DLD1 (cell line): ENCODE measurements around the gene STRADB.
"Not testable (repeated sequence)": the region's sequence is repeated elsewhere in the genome, so short reads cannot be mapped to it uniquely, and the experiment has no call there.

Experiments
- in situ Hi-C: cut with HindIII; loops from 2 replicates; pipeline ENCODE4 v1.10.0; 2017; ENCODE audit warnings: low sequenced_read_pairs

The STRADB gene

DNA sequence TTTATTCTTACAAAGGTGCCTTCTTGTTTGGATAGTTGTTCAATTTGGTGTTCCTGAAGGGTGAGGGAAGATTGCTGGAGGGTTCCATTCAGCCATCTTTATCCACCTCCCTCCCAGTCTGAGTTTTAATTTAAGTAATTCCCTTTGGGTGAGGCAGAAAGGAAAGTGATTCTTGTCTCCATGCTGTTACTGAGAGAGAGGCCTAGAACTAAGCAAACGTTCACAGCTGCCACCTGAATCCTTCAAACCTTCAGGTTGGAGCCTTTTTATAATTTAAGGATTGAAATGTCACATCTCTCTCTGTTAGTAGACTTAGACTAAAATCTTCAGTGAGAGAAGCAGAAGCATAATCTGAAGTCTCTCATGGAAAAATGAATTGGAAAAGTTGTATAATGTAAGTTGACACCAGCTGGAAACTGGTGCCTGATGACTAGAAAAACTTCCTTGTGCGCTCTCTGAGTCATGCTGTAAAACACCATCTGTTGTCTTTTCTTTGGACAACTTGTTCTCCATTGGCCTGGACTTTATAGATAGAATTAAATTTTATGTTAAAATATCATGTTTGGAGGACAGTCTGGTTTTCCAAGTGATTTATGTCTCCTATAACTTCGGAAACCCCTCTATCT, 14.6 kb downstream of the STRADB start:
- in situ Hi-C loops: no loop called here

DNA sequence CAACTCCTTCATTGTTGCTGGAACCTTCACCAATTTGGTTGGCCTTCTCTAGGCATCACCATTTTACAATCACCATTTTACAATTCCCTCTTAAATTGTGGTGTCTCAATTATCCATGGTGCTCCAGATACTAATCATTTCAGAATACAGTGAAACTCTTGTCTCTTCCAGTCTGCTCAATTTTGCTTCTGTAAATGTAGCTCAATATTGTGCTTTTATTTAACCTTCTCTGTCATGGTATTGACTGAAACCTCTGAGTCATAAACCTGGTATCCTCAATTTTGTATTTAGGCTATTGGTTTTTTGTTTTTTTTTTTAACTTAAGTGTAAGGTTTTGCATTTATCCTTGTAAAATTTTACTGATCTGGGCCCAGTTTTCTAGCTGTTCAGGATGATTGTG, 16.1 kb downstream of the STRADB start:
- in situ Hi-C loops: no loop called here

DNA sequence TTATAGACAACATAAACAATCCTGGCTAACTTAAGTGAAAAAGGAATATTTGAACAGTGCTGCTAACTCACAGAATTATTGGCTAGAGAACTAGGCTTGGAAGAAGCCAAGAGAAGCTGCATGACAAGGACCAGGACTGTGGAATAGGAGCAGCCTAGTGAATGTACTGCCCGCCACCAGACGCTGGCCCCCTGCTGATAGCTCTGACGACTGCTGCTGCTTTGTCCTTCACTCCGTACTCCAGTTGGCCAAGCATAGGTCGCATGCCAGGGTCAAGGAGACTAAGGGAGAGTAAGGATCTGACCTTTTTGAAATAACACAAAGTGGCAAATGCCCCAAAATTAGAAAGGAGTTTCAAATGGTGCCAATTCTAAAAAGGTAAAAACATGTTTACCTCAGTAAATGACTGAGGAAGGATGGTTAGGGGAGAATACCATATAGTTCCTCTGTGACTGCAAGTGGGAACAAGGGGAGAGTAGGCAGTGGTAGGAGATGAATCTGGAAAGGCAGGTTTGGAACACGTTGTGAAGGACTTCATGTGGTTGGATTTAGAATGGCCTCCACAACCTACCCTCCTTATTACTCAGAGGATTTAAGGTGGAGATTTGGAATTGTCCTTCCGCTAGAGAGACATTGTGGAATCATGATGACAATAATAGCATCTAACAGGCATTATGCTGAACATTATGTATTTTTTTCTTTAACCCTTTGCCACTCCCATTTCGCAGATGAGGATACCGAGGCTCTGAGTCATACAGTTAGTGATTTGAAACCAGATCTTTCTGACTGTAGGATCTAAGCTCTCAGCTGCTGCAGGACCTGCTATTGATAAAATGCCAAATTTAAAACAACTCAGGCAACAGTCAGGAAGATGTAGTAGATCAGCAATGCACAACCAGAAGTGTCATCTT, 19.5 kb downstream of the STRADB start:
- in situ Hi-C loops: no loop called here

- in situ Hi-C loops: no loop called here
Measured at GRCh38 chr2:201471732-201472393, 20.3 kb downstream of the STRADB start.

GRCh38 chr2:201472411-201472810, 20.9 kb downstream of the STRADB start:
- in situ Hi-C loops: no loop called here

DNA sequence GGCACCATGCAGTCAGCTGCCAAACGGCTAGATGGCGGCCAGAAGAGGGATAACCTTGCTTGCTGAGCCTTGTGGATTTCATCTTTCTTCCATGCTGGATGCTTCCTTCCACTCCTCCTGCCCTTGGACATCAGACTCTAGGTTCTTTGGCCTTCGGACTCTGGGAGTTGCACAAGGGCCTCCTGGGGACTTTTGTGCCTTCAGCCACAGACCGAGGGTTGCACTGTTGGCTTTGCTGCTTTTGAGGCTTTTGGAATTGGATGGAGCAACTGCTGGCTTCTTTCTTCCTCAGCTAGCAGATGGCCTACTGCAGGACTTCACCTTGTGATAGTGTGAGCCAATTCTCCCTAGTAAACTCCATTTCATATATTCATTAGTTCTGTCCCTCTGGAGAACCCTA, 31.0 kb downstream of the STRADB start:
- in situ Hi-C loops: no loop called here

DNA sequence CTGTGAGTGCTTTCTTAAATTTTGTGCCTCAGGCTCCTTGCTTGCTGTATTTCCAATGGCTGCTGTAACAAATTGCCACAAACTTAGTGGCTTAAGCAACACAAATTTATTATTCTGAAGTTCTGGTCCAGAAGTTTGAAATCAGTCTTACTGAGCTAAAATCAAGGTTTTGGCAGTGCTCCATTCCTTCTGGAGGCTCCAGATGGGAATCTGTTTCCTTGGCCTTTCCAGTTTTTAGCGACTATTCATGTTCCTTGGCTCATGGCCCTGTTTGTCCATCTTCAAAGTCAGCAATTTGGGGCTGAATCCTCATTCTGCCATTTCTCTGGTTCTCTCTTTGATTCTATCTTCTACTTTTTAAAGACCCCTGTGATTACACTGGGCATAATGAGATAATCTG, 31.8 kb downstream of the STRADB start:
- in situ Hi-C loops: no loop called here

DNA sequence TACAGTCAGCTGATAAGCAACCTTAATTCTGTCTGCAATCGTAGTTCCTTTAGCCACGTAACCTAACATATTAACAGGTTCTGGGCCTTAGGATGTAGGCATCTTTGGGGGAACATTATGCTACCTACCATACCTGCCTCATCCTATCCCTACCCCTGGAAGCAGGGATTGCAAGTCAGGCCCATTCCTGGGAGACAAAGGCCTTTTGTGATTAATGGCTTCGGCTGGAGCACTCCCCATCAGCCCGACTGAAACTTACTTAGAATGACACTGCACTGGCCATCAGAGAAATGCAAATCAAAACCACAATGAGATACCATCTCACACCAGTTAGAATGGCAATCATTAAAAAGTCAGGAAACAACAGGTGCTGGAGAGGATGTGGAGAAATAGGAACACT, 32.2 kb downstream of the STRADB start:
- in situ Hi-C loops: not testable (repeated sequence)

GRCh38 chr2:201484805-201485204, 33.3 kb downstream of the STRADB start:
- in situ Hi-C loops: no loop called here

GRCh38 chr2:201490291-201490690, 38.8 kb downstream of the STRADB start:
- in situ Hi-C loops: no loop called here

DNA sequence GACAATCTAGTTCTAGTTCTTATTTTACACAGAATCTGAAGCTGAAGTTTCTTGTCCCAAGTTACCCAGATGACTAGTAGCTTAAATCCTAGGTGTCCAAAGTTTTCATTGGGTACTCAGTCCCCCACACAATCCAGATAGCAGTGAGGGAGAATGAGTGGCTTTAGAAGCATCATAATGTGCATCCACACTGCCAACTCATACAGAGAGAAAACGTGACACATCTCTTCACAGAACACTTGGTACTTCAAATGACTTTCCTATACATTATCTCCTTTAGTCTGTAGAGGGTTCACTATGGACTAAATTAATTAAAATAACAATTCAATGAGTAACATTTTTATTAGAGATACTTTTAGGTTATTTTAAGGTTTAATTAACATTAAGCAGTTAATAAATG, 45.2 kb downstream of the STRADB start:
- in situ Hi-C loops: no loop called here

GRCh38 chr2:201500534-201500933, 49.0 kb downstream of the STRADB start:
- in situ Hi-C loops: no loop called here

DNA sequence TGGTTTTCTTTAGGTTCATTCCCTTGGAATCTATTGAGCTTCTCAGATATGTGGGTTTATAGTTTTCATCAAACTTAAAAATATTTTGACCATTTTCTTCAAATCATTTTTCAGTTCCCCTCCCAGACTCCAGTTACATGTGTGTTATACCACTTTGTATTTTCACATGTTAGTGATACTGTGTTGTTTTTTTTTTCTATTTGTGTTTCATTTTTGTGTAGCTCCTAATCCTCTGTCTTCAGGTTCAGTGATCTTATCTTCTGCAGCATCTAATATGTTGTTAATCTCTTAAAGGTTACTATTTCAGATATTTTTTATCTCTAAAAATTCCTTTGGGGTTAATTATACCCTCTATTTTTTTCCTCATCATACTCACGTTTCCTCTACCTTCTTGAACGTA, 51.2 kb downstream of the STRADB start:
- in situ Hi-C loops: no loop called here

- in situ Hi-C loops: no loop called here
Measured at GRCh38 chr2:201507725-201508124, 56.2 kb downstream of the STRADB start.

DNA sequence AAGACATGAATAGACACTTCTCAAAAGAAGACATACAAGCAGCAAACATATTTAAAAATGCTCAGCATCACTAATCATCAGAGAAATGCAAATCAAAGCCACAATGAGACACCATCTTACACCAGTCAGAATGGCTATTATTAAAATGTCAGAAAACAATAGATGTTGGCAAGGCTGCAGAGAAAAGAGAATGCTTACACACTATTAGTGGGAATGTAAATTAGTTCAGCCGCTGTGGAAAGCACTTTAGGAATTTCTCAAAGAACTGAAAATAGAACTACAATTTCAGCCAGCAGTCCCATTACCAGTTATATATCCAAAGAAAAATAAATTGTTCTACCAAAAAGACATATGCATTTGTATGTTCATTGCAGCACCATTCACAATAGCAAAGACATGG, 61.7 kb downstream of the STRADB start:
- in situ Hi-C loops: no loop called here

DNA sequence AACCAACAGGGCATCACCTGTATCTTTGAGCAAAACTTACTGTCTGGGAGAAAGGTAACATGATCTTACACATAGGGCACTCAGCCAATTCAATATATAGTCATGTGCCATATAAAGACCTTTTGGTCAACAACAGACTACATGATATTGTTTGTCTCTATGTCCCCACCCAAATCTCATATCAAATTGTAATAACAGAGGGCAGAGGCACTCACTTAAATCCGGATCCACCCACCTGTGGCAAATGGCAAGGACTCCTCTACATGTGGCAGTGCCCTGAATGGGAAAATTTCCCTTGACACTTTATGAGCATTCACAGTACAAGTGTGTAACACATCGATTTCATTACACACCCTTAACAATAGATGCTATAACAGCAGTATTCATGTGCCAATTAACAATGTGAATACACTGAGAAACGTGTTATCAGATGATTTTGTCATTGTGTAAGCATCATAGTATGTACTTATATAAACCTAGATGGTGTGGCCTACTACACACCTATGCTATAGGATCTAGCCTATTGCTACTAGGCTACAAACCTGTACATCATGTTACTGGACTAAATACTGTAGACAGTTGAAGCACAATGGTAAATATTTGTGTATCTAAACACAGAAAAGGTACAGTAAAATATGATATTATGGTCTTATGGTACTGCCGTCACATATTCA, 64.2 kb downstream of the STRADB start:
- in situ Hi-C loops: no loop called here

GRCh38 chr2:201517094-201517493, 65.6 kb downstream of the STRADB start:
- in situ Hi-C loops: no loop called here

DNA sequence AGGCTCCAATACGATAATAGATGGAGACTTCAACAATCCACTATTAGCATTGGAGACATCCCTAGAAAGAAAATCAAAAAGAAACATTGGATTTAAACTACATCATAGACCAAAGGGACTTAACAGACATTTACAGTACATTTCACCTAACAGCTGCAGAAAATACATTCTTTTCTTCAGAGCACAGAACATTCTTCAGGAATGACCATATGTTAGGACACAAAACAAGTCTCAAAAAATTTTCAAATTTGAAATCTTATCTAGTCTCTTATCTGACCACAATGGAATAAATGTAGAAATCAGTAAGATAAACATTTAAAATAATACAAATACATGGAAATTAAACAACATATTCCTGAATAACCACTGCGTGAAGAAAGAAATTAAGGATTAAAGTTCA, 68.7 kb downstream of the STRADB start:
- in situ Hi-C loops: no loop called here

- in situ Hi-C loops: no loop called here
Measured at GRCh38 chr2:201522965-201523364, 71.4 kb downstream of the STRADB start.

GRCh38 chr2:201523506-201523905, 72.0 kb downstream of the STRADB start:
- in situ Hi-C loops: no loop called here
